Measurements from ENCODE around the gene IL11. TPM values are rescaled to one million over a fixed set of nuclear protein-coding genes. Genes with fewer than 3 reads are reported as not detected.

The IL11 gene
- total RNA-seq, 4 donors from 2014 or later, result not detected

DNA sequence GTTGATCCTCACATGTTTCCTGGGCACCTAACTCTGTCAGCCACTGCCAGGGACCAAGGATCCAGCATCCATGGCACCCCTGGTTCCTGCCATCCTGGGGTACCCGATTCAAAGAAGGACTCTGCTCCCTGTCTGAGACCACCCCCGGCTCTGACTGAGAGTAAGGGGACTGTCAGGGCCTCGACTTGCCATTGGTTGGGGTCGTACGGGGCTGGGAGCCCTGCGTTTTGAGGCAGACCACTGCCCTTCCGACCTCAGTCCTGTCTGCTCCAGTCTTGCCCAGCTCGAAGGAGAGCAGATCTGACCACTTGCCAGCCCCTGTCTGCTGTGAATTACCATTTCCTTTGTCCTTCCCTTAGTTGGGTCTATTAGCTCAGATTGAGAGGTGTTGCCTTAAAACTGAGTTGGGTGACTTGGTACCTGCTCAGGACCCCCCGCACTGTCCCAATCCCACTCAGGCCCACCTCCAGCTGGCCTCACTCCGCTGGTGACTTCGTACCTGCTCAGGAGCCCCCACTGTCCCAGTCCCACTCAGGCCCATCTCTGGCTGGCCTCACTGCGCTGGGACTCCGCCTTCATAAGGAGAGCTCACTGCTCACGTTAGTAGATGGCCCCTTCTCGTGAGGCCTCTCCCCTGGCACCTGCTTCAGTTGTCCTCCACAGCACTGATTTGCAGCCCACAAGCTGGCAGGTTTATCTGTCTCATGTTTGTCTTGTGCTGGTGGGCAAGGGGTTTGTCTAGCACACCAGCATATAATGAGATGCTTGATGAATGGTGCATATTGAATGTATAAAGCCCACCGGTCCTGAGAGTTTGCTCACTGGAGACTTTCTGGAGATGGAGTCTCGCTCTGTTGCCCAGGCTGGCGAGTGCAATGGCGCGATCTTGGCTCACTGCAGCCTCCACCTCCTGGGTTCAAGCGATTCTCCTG lies 19.4 kb upstream of the IL11 start:
- Histone ChIP-seq H3K36me3 (peaks cover 0 to 40% (median 0%) of the 10 kb centered on the region in 3 donors), H3K27ac (no peak overlapping the region), H3K4me3 (no peak overlapping the region), H3K4me1 (peaks cover 8 to 37% (median 26%) of the 10 kb centered on the region in 4 donors), H3K9me3 (no peaks in the 10 kb centered on the region), H3K27me3 (no peaks in the 10 kb centered on the region)
- no peak for DNase-seq
- no peak for TF ChIP-seq POLR2A (IDR thresholded peaks at IDR 0.05)
- TF ChIP-seq, protein P1, sequence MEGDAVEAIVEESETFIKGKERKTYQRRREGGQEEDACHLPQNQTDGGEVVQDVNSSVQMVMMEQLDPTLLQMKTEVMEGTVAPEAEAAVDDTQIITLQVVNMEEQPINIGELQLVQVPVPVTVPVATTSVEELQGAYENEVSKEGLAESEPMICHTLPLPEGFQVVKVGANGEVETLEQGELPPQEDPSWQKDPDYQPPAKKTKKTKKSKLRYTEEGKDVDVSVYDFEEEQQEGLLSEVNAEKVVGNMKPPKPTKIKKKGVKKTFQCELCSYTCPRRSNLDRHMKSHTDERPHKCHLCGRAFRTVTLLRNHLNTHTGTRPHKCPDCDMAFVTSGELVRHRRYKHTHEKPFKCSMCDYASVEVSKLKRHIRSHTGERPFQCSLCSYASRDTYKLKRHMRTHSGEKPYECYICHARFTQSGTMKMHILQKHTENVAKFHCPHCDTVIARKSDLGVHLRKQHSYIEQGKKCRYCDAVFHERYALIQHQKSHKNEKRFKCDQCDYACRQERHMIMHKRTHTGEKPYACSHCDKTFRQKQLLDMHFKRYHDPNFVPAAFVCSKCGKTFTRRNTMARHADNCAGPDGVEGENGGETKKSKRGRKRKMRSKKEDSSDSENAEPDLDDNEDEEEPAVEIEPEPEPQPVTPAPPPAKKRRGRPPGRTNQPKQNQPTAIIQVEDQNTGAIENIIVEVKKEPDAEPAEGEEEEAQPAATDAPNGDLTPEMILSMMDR (IDR thresholded peaks at IDR 0.05), result no peak

DNA sequence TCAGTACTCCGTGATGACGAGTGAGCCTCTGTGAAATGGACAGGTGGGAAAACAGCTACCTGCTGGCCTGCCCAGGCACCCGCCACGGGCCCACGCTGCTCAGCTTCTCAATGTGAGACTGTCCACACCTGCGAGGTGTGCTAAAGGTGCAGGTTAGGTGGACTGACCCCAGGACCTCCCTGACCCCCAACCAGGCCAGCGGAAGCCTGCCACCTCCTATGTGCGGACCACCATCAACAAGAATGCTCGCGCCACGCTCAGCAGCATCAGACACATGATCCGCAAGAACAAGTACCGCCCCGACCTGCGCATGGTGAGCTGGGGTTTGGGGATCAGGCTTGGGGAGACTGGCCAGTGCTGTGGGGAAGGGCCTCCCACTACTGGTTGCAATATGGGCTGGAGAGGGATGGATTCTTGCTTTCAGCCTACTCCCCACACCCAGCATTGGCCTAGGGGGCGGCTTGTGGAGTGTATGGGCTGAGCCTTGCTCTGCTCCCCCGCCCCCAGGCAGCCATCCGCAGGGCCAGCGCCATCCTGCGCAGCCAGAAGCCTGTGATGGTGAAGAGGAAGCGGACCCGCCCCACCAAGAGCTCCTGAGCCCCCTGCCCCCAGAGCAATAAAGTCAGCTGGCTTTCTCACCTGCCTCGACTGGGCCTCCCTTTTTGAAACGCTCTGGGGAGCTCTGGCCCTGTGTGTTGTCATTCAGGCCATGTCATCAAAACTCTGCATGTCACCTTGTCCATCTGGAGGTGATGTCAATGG lies 17.7 kb upstream of the IL11 start:
- peaks cover 8 to 48% (median 29%) of the 10 kb centered on the region in 4 donors for H3K4me1 ChIP-seq
- H3K27ac ChIP-seq, result peak overlapping the region in 1 of 4 donors; percentile 1
- H3K27me3 ChIP-seq, result no peaks in the 10 kb centered on the region
- H3K36me3 ChIP-seq, result peaks cover 0 to 40% (median 0%) of the 10 kb centered on the region in 3 donors
- DNase-seq, result no peak
- H3K4me3 ChIP-seq, result peak overlapping the region in 3 of 4 donors; percentile 66 to 84 (median 78)
- H3K9me3 ChIP-seq, result no peaks in the 10 kb centered on the region
- TF ChIP-seq, protein P1 (IDR thresholded peaks at IDR 0.05), result no peak
- TF ChIP-seq POLR2A (IDR thresholded peaks at IDR 0.05), result no peak

GRCh38 chr19:55386493-55386971 lies 16.3 kb upstream of the IL11 start:
- no peak for TF ChIP-seq POLR2A (IDR thresholded peaks at IDR 0.05)
- TF ChIP-seq, protein P1 (IDR thresholded peaks at IDR 0.05), result no peak
- peak in 1 of 3 donors; percentile 36 for DNase-seq
- Histone ChIP-seq H3K9me3 (no peaks in the 10 kb centered on the region), H3K4me3 (peak overlapping the region; percentile 66 to 86 (median 81)), H3K27me3 (no peaks in the 10 kb centered on the region), H3K36me3 (peaks cover 0 to 40% (median 0%) of the 10 kb centered on the region in 3 donors), H3K4me1 (peaks cover 8 to 54% (median 29%) of the 10 kb centered on the region in 4 donors), H3K27ac (peak overlapping the region; percentile 85 to 96 (median 91))

- Histone ChIP-seq H3K27ac (peak within 1 kb of the TSS; percentile 85 to 96 (median 91)), H3K27me3 (no peaks in the 10 kb centered on the region), H3K4me1 (peaks cover 8 to 54% (median 29%) of the 10 kb centered on the region in 4 donors), H3K4me3 (peak within 1 kb of the TSS; percentile 66 to 86 (median 81)), H3K36me3 (peaks cover 0 to 40% (median 0%) of the 10 kb centered on the region in 3 donors), H3K9me3 (no peaks in the 10 kb centered on the region)
- TF ChIP-seq POLR2A (IDR thresholded peaks at IDR 0.05), result peak; percentile 99
- TF ChIP-seq, protein P1 (IDR thresholded peaks at IDR 0.05), result no peak
- DNase-seq, result peak; percentile 97 to 99 (median 99)
These were observed 15.6 kb upstream of the IL11 start, which contains the start of gene RPL28 for GRCh38 chr19:55385724-55386492. Gene RPL28 (plus strand): TSS chr19:55385932. CDS start chr19:55386358, 426 bp downstream.

All from Peyer's patch (tissue), 4 donors.